GM12878 (cell line): ENCODE results near the gene FBXL15. TPM values are rescaled to one million over a fixed set of nuclear protein-coding genes. Genes with fewer than 3 reads are reported as not detected.
A peak's percentile ranks its signal among the peaks of the same experiment; 100 is the strongest.

Experiments used
- ATAC-seq: fragments of 200-7000 bp; cut with Tn5 transposase; 3 replicates; pipeline ENCODE4 v1.9.1; 2020; ENCODE audit warnings: mild to moderate bottlenecking, moderate library complexity
- BruUV-seq: library from RNA; stranded (reverse); fragments of 400-500 nt; replicated peaks from 2 replicates; lab custom pipeline; 2021; lab: Mats Ljungman, UMichigan
- CTCF ChIA-PET: fragments of 300-600 bp; sonication (Branson Sonifier 250); formaldehyde crosslinking; extraction: SDS; loops from one replicate; lab custom pipeline; 2021; ENCODE audit warnings: inconsistent platforms; lab: Yijun Ruan, JAX
- POLR2A ChIA-PET: fragments of 350-600 bp; formaldehyde crosslinking; extraction: SDS; loops from one replicate; lab custom pipeline; 2021; ENCODE audit warnings: inconsistent platforms; lab: Charles Lee
- RAD21 ChIA-PET: fragments of 300-600 bp; sonication (Branson Sonifier 250); formaldehyde crosslinking; loops from one replicate; lab custom pipeline; 2023; ENCODE audit warnings: antibody characterized with exemption; ENCODE audit not compliant: unreplicated experiment; lab: Charles Lee
- SMC1A ChIA-PET: fragments of 300-600 bp; sonication (Branson Sonifier 250); formaldehyde crosslinking; loops from one replicate; lab custom pipeline; 2023; ENCODE audit not compliant: unreplicated experiment, uncharacterized antibody; lab: Charles Lee
- DNase-seq: peaks from one replicate; pipeline ENCODE4 v3.0.0-alpha.2; 2011; ENCODE audit warnings: low read depth, low spot score
- FAIRE-seq: peaks from 3 replicates; lab custom pipeline; 2011; peaks lifted over from hg19 to GRCh38; lab: Jason Lieb, UNC
- H2AFZ ChIP-seq: 2 replicates; pipeline ENCODE4 v1.6.0; 2011; ENCODE audit warnings: low read depth, low read length, control low read depth; ENCODE audit not compliant: control insufficient read depth
- H3K27ac ChIP-seq: 2 replicates; pipeline ENCODE4 v1.5.1; 2011; ENCODE audit warnings: control low read depth; ENCODE audit not compliant: control insufficient read depth, insufficient read depth
- H3K27me3 ChIP-seq, 2 experiments: replicated peaks in 1 of 2; 2 replicates each; pipeline versions ENCODE4 v1.6.0 to v1.6.1; 2011; ENCODE audit warnings: low read length in 1 of 2; ENCODE audit not compliant: control insufficient read depth in 2 of 2, insufficient read depth in 2 of 2
- H3K36me3 ChIP-seq, 2 experiments: 2 replicates each; pipeline ENCODE4 v1.5.1; 2011; ENCODE audit warnings: low read length in 1 of 2; ENCODE audit not compliant: control insufficient read depth in 2 of 2, insufficient read depth in 2 of 2
- H3K4me1 ChIP-seq: 2 replicates; pipeline ENCODE4 v1.6.1; 2011; ENCODE audit warnings: mild to moderate bottlenecking, low read length, moderate library complexity, mixed read lengths; ENCODE audit not compliant: control insufficient read depth, insufficient read depth
- H3K4me2 ChIP-seq: 2 replicates; pipeline ENCODE4 v1.6.0; 2011; ENCODE audit warnings: control low read depth; ENCODE audit not compliant: control insufficient read depth, insufficient read depth
- H3K4me3 ChIP-seq: fragments of 200-600 bp; sonication (generic); 2 replicates; pipeline ENCODE4 v1.5.1; 2016
- H3K79me2 ChIP-seq: 2 replicates; pipeline ENCODE4 v1.6.0; 2011; ENCODE audit warnings: low read length; ENCODE audit not compliant: control insufficient read depth, insufficient read depth
- H3K9ac ChIP-seq: 2 replicates; pipeline ENCODE4 v1.8.0; 2011; ENCODE audit warnings: low read length, control low read depth, mixed read lengths; ENCODE audit not compliant: control insufficient read depth, insufficient read depth
- H3K9me3 ChIP-seq: replicated peaks from 3 replicates; pipeline ENCODE4 v1.5.1; 2011; ENCODE audit warnings: mild to moderate bottlenecking, low read length; ENCODE audit not compliant: control insufficient read depth, insufficient read depth
- H4K20me1 ChIP-seq: 2 replicates; pipeline ENCODE4 v1.6.0; 2011; ENCODE audit not compliant: control insufficient read depth, insufficient read depth
- CBFB ChIP-seq: IDR thresholded peaks from 2 replicates; pipeline ENCODE4 v1.6.1; 2016; ENCODE audit warnings: antibody characterized with exemption, low read depth
- CEBPB ChIP-seq, 2 experiments: fragments of 150-350 bp in 1 of 2; IDR thresholded peaks; 2 replicates each; pipeline ENCODE4 v1.6.1; 2012 to 2014; ENCODE audit warnings: low read depth in 2 of 2, low read length in 2 of 2, borderline replicate concordance in 1 of 2, inconsistent platforms in 1 of 2
- CREB1 ChIP-seq: IDR thresholded peaks from 2 replicates; pipeline ENCODE4 v1.6.1; 2012; ENCODE audit warnings: low read depth, mild to moderate bottlenecking, inconsistent platforms
- CUX1 ChIP-seq: IDR thresholded peaks from 2 replicates; pipeline ENCODE4 v1.6.1; 2012; ENCODE audit warnings: improper control_type of control experiment, low read depth, low read length; ENCODE audit not compliant: insufficient replicate concordance
- DPF2 ChIP-seq: fragments of 450-650 bp; IDR thresholded peaks from 2 replicates; pipeline ENCODE4 v1.6.1; 2017; ENCODE audit warnings: mild to moderate bottlenecking
- LARP7 ChIP-seq: fragments of 450-650 bp; IDR thresholded peaks from 2 replicates; pipeline ENCODE4 v1.6.1; 2017; ENCODE audit warnings: mild to moderate bottlenecking
- MAX ChIP-seq: IDR thresholded peaks from 2 replicates; pipeline ENCODE4 v1.6.1; 2012; ENCODE audit warnings: low read depth, low read length, improper control_type of control experiment
- MEF2A ChIP-seq: IDR thresholded peaks from 2 replicates; pipeline ENCODE4 v1.6.1; 2011; ENCODE audit warnings: low read depth, mild to moderate bottlenecking, low read length, moderate library complexity; ENCODE audit not compliant: insufficient read depth
- RAD51 ChIP-seq: fragments of 450-650 bp; IDR thresholded peaks from 2 replicates; pipeline ENCODE4 v1.6.1; 2016; ENCODE audit warnings: moderate library complexity, mild to moderate bottlenecking, inconsistent platforms
- RBBP5 ChIP-seq: fragments of 200-600 bp; sonication (generic); conservative IDR thresholded peaks from 2 replicates; pipeline ENCODE4 v1.6.1; 2016
- RUNX3 ChIP-seq: IDR thresholded peaks from 2 replicates; pipeline ENCODE4 v1.6.1; 2012; ENCODE audit warnings: low read length, inconsistent platforms
- SKIL ChIP-seq: fragments of 450-650 bp; IDR thresholded peaks from 2 replicates; pipeline ENCODE4 v1.6.1; 2017; ENCODE audit warnings: mild to moderate bottlenecking, low read depth, inconsistent platforms; ENCODE audit not compliant: poor library complexity, severe bottlenecking
- SRF ChIP-seq, 2 experiments: IDR thresholded peaks; 2 replicates each; pipeline ENCODE4 v1.6.1; 2011; ENCODE audit warnings: low read depth in 2 of 2, low read length in 2 of 2, mild to moderate bottlenecking in 1 of 2, moderate library complexity in 1 of 2
- WGBS: methylation state at CpG from one replicate; pipeline ENCODE4 v1.1.6; 2016; ENCODE audit warnings: low lambda C conversion rate; ENCODE audit not compliant: insufficient replicate concordance, insufficient coverage; ENCODE audit errors: missing lambda C conversion rate; 5-methylcytosine and 5-hydroxymethylcytosine counted together
- in situ Hi-C: fragments of 300-500 bp; cut with MboI; formaldehyde crosslinking; loops from 9 replicates; pipeline ENCODE4 v1.14.3; 2018; ENCODE audit warnings: mixed read lengths
- intact Hi-C: fragments of 100-400 bp; cut with micrococcal nuclease; formaldehyde crosslinking; loops from one replicate; pipeline ENCODE4 v1.14.2; 2022; ENCODE audit not compliant: unreplicated experiment
- polyA plus RNA-seq, 11 experiments: library from polyadenylated mRNA; depleted of rRNA in 4 of 11; unstranded in 6 of 11; stranded (reverse) in 5 of 11; fragments of >200 nt; fragmentation: Nextera tagmentation in 4 of 11; fragmentation: Illumina TruSeq in 1 of 11; extraction: Ambion mirVana in 4 of 11; extraction: Trizol in 1 of 11; gene quantifications; 1 replicate in 1 of 11; 2 replicates in 10 of 11; pipeline versions ENCODE4 v1.2.1 to v1.2.3, GENCODE V29; 2011 to 2016; ENCODE audit warnings: inconsistent platforms in 2 of 11, missing spikeins in 2 of 11, low read depth in 1 of 11
- total RNA-seq, 4 experiments: library from RNA; depleted of rRNA in 3 of 4; stranded (reverse); fragments of >200 nt in 3 of 4; fragmentation: Illumina TruSeq in 1 of 4; extraction: Trizol in 1 of 4; gene quantifications; 2 replicates each; pipeline versions ENCODE4 v1.2.1 to v1.2.3, GENCODE V29; 2013 to 2021

Gene FBXL15
- total and polyA plus RNA-seq, 10 of the 15 experiments (the other 5 are each of a cell fraction or from before 2014, with no cell fraction given) = 0.13 to 21.3 (median 7.9) TPM

- Histone ChIP-seq H3K4me3 (peak within 1 kb of the TSS; percentile 93), H3K79me2 (peaks cover 11% of the 10 kb centered on the region), H3K9ac (peak within 1 kb of the TSS; percentile 96), H3K27me3 (no peaks in the 10 kb centered on the region), H3K4me2 (peak within 1 kb of the TSS; percentile 57), H3K4me1 (peaks cover 22% of the 10 kb centered on the region), H3K9me3 (no peaks in the 10 kb centered on the region), H2AFZ (peak within 1 kb of the TSS; percentile 89), H4K20me1 (no peaks in the 10 kb centered on the region), H3K36me3 (no peaks in the 10 kb centered on the region), H3K27ac (peak within 1 kb of the TSS; percentile 90)
- FAIRE-seq = peak; percentile 94
- CTCF ChIA-PET = interaction anchor here (0.6 to 2.3 kb wide), 12 partner anchors 10 to 300 kb away, joined by 3 to 15 read pairs (median 4); partner anchors contain the start of genes ACTR1A, C10orf95, FBXL15 and PPRC1
- RAD21 ChIA-PET = interaction anchor here (0.6 to 2.8 kb wide), 9 partner anchors 9 to 277 kb away, joined by 3 to 24 read pairs (median 4); partner anchors contain the start of genes C10orf95, FBXL15 and NFKB2
- WGBS = 1% methylated on average over 38 of the region's 52 CpGs
- intact Hi-C loops = loop anchor here (1.0 to 5.0 kb wide), 4 partner anchors 11 to 280 kb away; partner anchors contain the start of genes ARL3, C10orf95 and SFXN2
- SMC1A ChIA-PET = interaction anchor here (0.5 to 5.5 kb wide), 7 partner anchors 11 to 339 kb away, joined by 3 to 42 read pairs (median 4); partner anchors contain the start of genes FBXL15 and NFKB2
- BruUV-seq = no TSS peak
- POLR2A ChIA-PET = interaction anchor here (0.6 to 5.5 kb wide), 10 partner anchors 10 to 187 kb away, joined by 3 to 42 read pairs (median 9); partner anchors contain the start of genes C10orf95, FBXL15, GBF1 and NFKB2
- peak; percentile 88 for DNase-seq
- ATAC-seq = peak; percentile 95
- in situ Hi-C loops = no loop called here
- TF ChIP-seq CBFB (no peak), SKIL (no peak), DPF2 (no peak), CREB1 (peak; percentile 91), CEBPB (IDR thresholded peaks at IDR 0.05; ENCODE audit: borderline replicate concordance in 1 of 2, low read depth in 2 of 2, low read length in 2 of 2) (no peak), MAX (no peak), RBBP5 (no peak), RAD51 (no peak), RUNX3 (no peak), LARP7 (0 out of 2 replicates have a peak, but pooled peaks have one; percentile 57), CUX1 (no peak), MEF2A (peak; percentile 56; the same call in 1 of the 2 replicates), SRF (IDR thresholded peaks at IDR 0.05; ENCODE audit: low read depth in 2 of 2, low read length in 2 of 2) (0 out of 4 replicates have a peak, but pooled peaks of 1 of the 2 experiments have one; percentile 42)
Observed at GRCh38 chr10:102432162-102432950, 11.7 kb downstream of the FBXL15 start, which contains the start of gene CUEDC2. Gene CUEDC2 (minus strand): TSS chr10:102432574. CDS start chr10:102425188, 7,386 bp downstream.
